GM18951 (cell line): ENCODE measurements around the gene RNF2.
"Not testable (repeated sequence)": the region's sequence is repeated elsewhere in the genome, so short reads cannot be mapped to it uniquely, and the experiment has no call there.

Experiments used
- POLR2A ChIP-seq: IDR thresholded peaks from 4 replicates; pipeline ENCODE4 v1.6.1; 2011; ENCODE audit warnings: mild to moderate bottlenecking; ENCODE audit not compliant: insufficient read length, insufficient read depth; ENCODE audit errors: extremely low read depth
- in situ Hi-C: fragments of 300-500 bp; cut with MboI; formaldehyde crosslinking; loops from one replicate; pipeline ENCODE4 v1.12.0; 2022; ENCODE audit warnings: low sequenced_read_pairs, mixed read lengths, inconsistent platforms; ENCODE audit not compliant: unreplicated experiment

Gene RNF2

DNA sequence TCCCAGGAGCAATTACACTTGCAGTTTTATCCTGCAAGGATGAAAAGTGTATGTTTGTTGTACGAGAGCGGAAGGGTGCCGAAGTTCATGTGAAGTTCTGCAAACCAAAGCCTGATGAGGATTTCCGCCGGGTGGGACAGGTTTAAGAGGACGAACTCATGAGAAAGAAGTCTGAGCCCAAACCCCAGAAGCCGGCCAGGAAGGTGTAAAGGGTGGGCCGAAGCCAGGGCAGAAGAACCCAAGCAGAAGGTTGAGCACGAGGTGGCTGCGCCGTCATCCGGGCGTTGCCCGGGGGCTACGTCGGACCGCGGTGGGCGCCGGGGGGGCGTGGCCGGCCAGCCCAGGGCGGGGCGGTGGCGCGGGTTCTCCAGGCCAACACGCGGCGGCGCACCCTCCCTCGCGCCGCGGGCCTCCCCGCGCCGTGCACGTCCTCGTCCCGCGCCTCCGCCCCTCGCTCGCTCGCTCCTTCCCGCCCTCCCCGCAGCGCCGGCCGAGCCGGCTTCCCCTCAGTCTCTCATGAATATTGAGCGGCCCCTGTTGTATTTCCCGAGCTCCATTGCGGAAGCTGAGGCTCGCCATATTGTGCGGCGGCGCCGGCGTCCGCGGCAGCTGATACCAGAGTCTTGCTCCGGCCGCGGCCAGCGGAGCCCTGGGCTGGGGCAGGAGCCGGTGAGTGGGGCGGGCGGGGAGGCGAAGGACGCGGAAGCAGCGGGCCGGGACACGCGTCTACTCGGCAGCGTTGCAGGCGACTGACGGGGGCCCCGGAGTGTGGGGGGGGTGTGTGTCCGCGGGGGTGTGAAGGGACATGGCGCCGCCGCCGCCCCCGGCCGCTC is at the start of gene RNF2:
Gene RNF2, plus strand, starts transcription at position 578 of the 833 bp plus-strand sequence. CDS start 41,996 bp downstream, outside the sequence.
- peak; percentile 56 for TF ChIP-seq POLR2A
- in situ Hi-C loops: no loop called here

- in situ Hi-C loops: not testable (repeated sequence)
These were observed 45.4 kb upstream of the RNF2 start for GRCh38 chr1:184999974-185000373.

- in situ Hi-C loops: not testable (repeated sequence)
These were observed 44.0 kb upstream of the RNF2 start for GRCh38 chr1:185001312-185001880.

DNA sequence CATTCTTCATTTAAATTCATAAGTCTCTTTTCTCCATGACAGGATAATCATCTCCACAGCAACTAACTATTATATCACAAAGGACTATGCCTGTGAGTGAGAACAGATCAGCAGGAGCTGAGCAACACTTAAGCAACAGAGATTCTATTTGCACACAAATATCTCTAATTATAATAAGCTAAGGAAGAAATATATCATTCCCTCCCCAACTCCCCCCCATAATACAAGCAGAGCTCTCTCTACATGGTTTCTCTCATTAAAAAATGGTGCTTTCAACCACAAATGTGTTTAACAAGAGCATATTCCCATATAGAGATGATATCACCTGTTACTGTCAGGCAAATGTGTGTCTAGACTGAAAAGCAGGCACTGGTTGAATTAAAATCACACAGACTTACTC is 36.5 kb upstream of the RNF2 start:
- no peak for TF ChIP-seq POLR2A
- in situ Hi-C loops: no loop called here

- no peak for TF ChIP-seq POLR2A
- in situ Hi-C loops: no loop called here
These were observed 35.0 kb upstream of the RNF2 start for GRCh38 chr1:185010361-185010760.

DNA sequence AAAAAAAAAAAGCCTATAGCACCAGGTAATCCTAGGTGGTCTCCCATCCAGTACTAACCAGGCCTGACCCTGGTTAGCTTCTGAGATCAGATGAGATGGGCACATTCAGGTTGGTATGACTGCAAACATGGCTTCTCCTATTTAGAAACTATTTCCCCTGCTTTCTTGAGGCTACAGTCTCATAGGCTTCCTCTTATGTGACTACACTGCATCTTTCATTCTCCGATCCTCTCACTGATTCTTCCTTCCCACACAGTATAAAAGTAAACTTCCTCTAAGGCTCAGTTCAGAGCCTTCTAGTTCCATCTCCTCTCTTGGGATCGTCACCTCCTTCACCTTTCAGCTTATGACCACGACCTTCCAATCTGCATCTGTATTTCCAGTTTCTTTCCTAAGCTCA is 30.4 kb upstream of the RNF2 start:
- in situ Hi-C loops: no loop called here
- TF ChIP-seq POLR2A: no peak

GRCh38 chr1:185015631-185016030 is 29.7 kb upstream of the RNF2 start:
- in situ Hi-C loops: no loop called here
- no peak for TF ChIP-seq POLR2A

DNA sequence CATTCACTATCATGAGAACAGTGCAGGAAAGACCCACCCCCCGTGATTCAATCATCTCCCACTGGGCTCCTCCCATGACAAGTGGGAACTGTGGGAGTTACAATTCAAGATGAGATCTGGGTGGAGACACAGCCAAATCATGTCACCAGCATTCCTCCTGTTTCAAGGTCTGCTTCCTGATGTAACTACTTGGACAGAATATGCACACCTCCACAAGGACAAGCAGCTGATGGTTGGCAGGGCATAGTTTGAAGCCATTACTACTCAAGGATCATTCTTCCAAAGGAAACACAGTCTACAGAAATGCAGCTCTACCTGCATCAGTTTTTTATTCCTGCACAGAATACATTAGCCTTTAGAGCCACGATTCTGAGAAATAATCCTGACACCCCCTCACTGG is 28.5 kb upstream of the RNF2 start:
- in situ Hi-C loops: no loop called here
- TF ChIP-seq POLR2A: no peak

DNA sequence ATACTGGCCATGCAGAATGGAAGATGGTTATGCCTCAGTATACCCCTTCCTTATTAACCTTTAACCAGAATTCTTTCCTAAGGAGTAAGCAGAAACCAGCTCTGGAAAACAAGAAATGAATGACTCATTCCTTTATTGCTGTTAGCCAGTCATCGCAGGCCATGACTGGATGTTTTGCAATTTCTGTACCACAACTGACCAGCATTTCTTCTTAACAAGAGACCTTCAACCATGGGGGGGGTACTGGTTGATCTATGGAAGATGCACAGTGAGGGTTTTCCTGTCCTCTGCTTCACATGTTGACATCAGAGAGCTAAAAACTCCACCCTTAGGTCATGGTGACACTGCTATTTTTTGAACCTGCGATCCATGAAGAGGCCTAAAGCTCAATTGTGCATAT is 28.0 kb upstream of the RNF2 start:
- in situ Hi-C loops: no loop called here
- no peak for TF ChIP-seq POLR2A

GRCh38 chr1:185017966-185018365 is 27.4 kb upstream of the RNF2 start:
- in situ Hi-C loops: no loop called here

GRCh38 chr1:185027252-185027882 is 18.0 kb upstream of the RNF2 start:
- in situ Hi-C loops: no loop called here
- no peak for TF ChIP-seq POLR2A

More at GRCh38 chr1:185017966-185018365, 27.4 kb upstream of the RNF2 start:
- TF ChIP-seq POLR2A: no peak

- in situ Hi-C loops: no loop called here
- no peak for TF ChIP-seq POLR2A
These were observed 11.7 kb upstream of the RNF2 start for GRCh38 chr1:185033686-185034085.

GRCh38 chr1:185035258-185035657 is 10.1 kb upstream of the RNF2 start:
- TF ChIP-seq POLR2A: no peak
- in situ Hi-C loops: no loop called here

GRCh38 chr1:185038813-185039376 is 6.5 kb upstream of the RNF2 start:
- no peak for TF ChIP-seq POLR2A
- in situ Hi-C loops: no loop called here
